Left lobe of liver (tissue), 1 donor: ENCODE measurements around the gene RGS14. TPM values are rescaled to one million over a fixed set of nuclear protein-coding genes. Genes with fewer than 3 reads are reported as not detected.

Experiments used
- total RNA-seq: library from RNA; stranded (reverse); gene quantifications from one replicate; pipeline ENCODE4 v1.2.1, GENCODE V29; 2021
- donor health status: DM: no; HTN: yes; CAD: no.

RGS14 gene
- total RNA-seq, 1 donor from 2014 or later: 34.6 TPM

Other genes starting within 250 kb of the RGS14 start
- gene NSD1, start 224.2 kb upstream of the RGS14 start, total RNA-seq: 30.4 TPM
- gene RAB24, start 54.2 kb upstream of the RGS14 start, total RNA-seq: 15.3 TPM
- gene PRELID1, start 54.1 kb upstream of the RGS14 start, total RNA-seq: 68.1 TPM
- gene MXD3, start 46.0 kb upstream of the RGS14 start, total RNA-seq: 9.4 TPM
- 162 TPM for gene LMAN2, start 6.3 kb upstream of the RGS14 start, total RNA-seq
- gene SLC34A1, start 26.5 kb downstream of the RGS14 start, total RNA-seq: 3.0 TPM
- gene PFN3, start 42.7 kb downstream of the RGS14 start, total RNA-seq: not detected
- gene F12, start 51.6 kb downstream of the RGS14 start, total RNA-seq: 292 TPM
- 9.8 TPM for gene GRK6, start 68.8 kb downstream of the RGS14 start, total RNA-seq
- 0.63 TPM for gene PRR7, start 88.9 kb downstream of the RGS14 start, total RNA-seq
- gene DBN1, start 115.7 kb downstream of the RGS14 start, total RNA-seq: 1.7 TPM
- 5.3 TPM for gene PDLIM7, start 139.7 kb downstream of the RGS14 start, total RNA-seq
- gene DOK3, start 151.9 kb downstream of the RGS14 start, total RNA-seq: 3.2 TPM
- 43.2 TPM for gene DDX41, start 159.0 kb downstream of the RGS14 start, total RNA-seq
- 69.0 TPM for gene FAM193B, start 196.6 kb downstream of the RGS14 start, total RNA-seq
- gene TMED9, start 234.3 kb downstream of the RGS14 start, total RNA-seq: 135 TPM
- 13.5 TPM for gene B4GALT7, start 242.2 kb downstream of the RGS14 start, total RNA-seq